ENCODE measurements around the gene LZTS3.
"Not testable (repeated sequence)": the region's sequence is repeated elsewhere in the genome, so short reads cannot be mapped to it uniquely, and the experiment has no call there.

The LZTS3 gene

GRCh38 chr20:3133155-3133554 is 40.2 kb downstream of the LZTS3 start:
- no peak for DNase-seq

GRCh38 chr20:3130051-3130600 is 43.2 kb downstream of the LZTS3 start:
- DNase-seq: no peak

GRCh38 chr20:3129094-3129493 is 44.3 kb downstream of the LZTS3 start:
- DNase-seq: no peak

GRCh38 chr20:3128275-3128984 is 44.9 kb downstream of the LZTS3 start:
- no peak for DNase-seq

- no peak for DNase-seq
Observed at GRCh38 chr20:3126527-3126859, 46.9 kb downstream of the LZTS3 start.

- not testable (repeated sequence) for DNase-seq
Observed at GRCh38 chr20:3125776-3126526, 47.4 kb downstream of the LZTS3 start.

- not testable (repeated sequence) for DNase-seq
Observed at GRCh38 chr20:3124773-3125560, 48.4 kb downstream of the LZTS3 start.

- DNase-seq: not testable (repeated sequence)
Observed at GRCh38 chr20:3124163-3124562, 49.2 kb downstream of the LZTS3 start.

GRCh38 chr20:3123542-3123941 is 49.8 kb downstream of the LZTS3 start:
- no peak for DNase-seq

GRCh38 chr20:3121955-3122610 is 51.3 kb downstream of the LZTS3 start:
- peak; percentile 58 for DNase-seq

GRCh38 chr20:3121271-3121911 is 52.0 kb downstream of the LZTS3 start:
- no peak for DNase-seq

- no peak for DNase-seq
Observed at GRCh38 chr20:3119044-3119443, 54.3 kb downstream of the LZTS3 start.

GRCh38 chr20:3117839-3118379 is 55.4 kb downstream of the LZTS3 start:
- DNase-seq: peak; percentile 77

GRCh38 chr20:3116341-3116740 is 57.0 kb downstream of the LZTS3 start:
- no peak for DNase-seq

- DNase-seq: peak; percentile 55
Observed at GRCh38 chr20:3115190-3116107, 57.9 kb downstream of the LZTS3 start.
